Spleen (tissue), 11 donors: Measurements from ENCODE around the gene CPT1A. TPM values are rescaled to one million over a fixed set of nuclear protein-coding genes. Genes with fewer than 3 reads are reported as not detected.
A peak's percentile ranks its signal among the peaks of the same experiment; 100 is the strongest.

Experiments
- DNase-seq: peaks from one replicate; pipeline ENCODE4 v3.0.0-alpha.2; 2020
- H3K27ac ChIP-seq, 8 donors: fragments of 200-600 bp; sonication (generic) in 7 of 8; 1 replicate in 4 of 8; 2 replicates in 4 of 8; pipeline versions ENCODE4 v1.5.0 to v1.8.0; 2016 to 2021; ENCODE audit warnings: inconsistent platforms in 4 of 8, mild to moderate bottlenecking in 4 of 8, moderate library complexity in 1 of 8
- H3K27me3 ChIP-seq, 7 donors: fragments of 200-600 bp; sonication (generic) in 6 of 7; replicated peaks in 1 of 7; 1 replicate in 4 of 7; 2 replicates in 3 of 7; pipeline versions ENCODE4 v1.5.0 to v1.8.0; 2016 to 2021; ENCODE audit warnings: inconsistent platforms in 3 of 7, mild to moderate bottlenecking in 1 of 7
- H3K36me3 ChIP-seq, 6 donors: fragments of 200-600 bp; sonication (generic) in 5 of 6; 1 replicate in 4 of 6; 2 replicates in 2 of 6; pipeline versions ENCODE4 v1.5.0 to v1.8.0; 2016 to 2021; ENCODE audit warnings: inconsistent platforms in 2 of 6
- H3K4me1 ChIP-seq, 6 donors: fragments of 200-600 bp; sonication (generic) in 5 of 6; 1 replicate in 3 of 6; 2 replicates in 3 of 6; pipeline versions ENCODE4 v1.5.0 to v1.8.0; 2016 to 2021; ENCODE audit warnings: inconsistent platforms in 3 of 6
- H3K4me3 ChIP-seq, 8 donors: fragments of 200-600 bp; sonication (generic) in 7 of 8; 1 replicate in 4 of 8; 2 replicates in 4 of 8; pipeline versions ENCODE4 v1.5.0 to v1.8.0; 2016 to 2021; ENCODE audit warnings: inconsistent platforms in 4 of 8, mild to moderate bottlenecking in 4 of 8, moderate library complexity in 2 of 8
- H3K9me3 ChIP-seq, 8 donors: fragments of 200-600 bp; sonication (generic) in 7 of 8; 1 replicate in 4 of 8; 2 replicates in 4 of 8; pipeline versions ENCODE4 v1.5.0 to v1.8.0; 2016 to 2021; ENCODE audit warnings: inconsistent platforms in 4 of 8
- POLR2A ChIP-seq, 3 donors: fragments of 450-650 bp; IDR thresholded peaks; one replicate each; pipeline ENCODE4 v1.5.1; 2017; ENCODE audit warnings: antibody characterized with exemption in 3 of 3, mild to moderate bottlenecking in 1 of 3
- POLR2AphosphoS5 ChIP-seq, 3 donors: sonication (generic); formaldehyde crosslinking; IDR thresholded peaks; one replicate each; pipeline ENCODE4 v1.5.1; 2017; ENCODE audit warnings: antibody characterized with exemption in 3 of 3
- WGBS, 5 donors: extraction: QIAGEN DNeasy Blood & Tissue Kit in 3 of 5; methylation state at CpG; one replicate each; pipeline versions ENCODE4 v1.1.5 to v1.1.7; 2013 to 2018; 5-methylcytosine and 5-hydroxymethylcytosine counted together
- intact Hi-C: fragments of 100-400 bp; cut with DNase I; formaldehyde crosslinking; loops from one replicate; pipeline ENCODE4 v1.15.0; 2023; ENCODE audit warnings: low total_unique reads
- polyA plus RNA-seq, 3 donors: library from polyadenylated mRNA; stranded (reverse); fragments of 200-250 nt; gene quantifications; one replicate each; pipeline ENCODE4 v1.2.1, GENCODE V29; 2013
- total RNA-seq, 7 donors: library from RNA; depleted of rRNA in 3 of 7; stranded (reverse); fragments of >200 nt in 3 of 7; fragmentation: NEBNext Ultra II Directional in 4 of 7; extraction: Animal tissue kit (Norgen Biotek cat#: 25700) in 4 of 7; gene quantifications; one replicate each; pipeline versions ENCODE4 v1.1.0 to v1.2.1, GENCODE V29; 2016 to 2021
- TF ChIP-seq, protein P1 (sequence below), 11 experiments: fragments of 200-600 bp in 7 of 11; fragments of 450-650 bp in 4 of 11; sonication (generic) in 4 of 11; IDR thresholded peaks in 8 of 11; conservative IDR thresholded peaks in 3 of 11; 1 replicate in 7 of 11; 2 replicates in 4 of 11; pipeline versions ENCODE4 v1.4.0 to v1.8.0; 2016 to 2021; ENCODE audit warnings: antibody characterized with exemption in 11 of 11, inconsistent platforms in 4 of 11, mild to moderate bottlenecking in 1 of 11
- donor health status: healthy with polysubstance abuse.
- donor health status: DM: no; HTN: no; CAD: no; lungs with moderate emphysema.
- donor health status: DM: no; HTN: no; CAD: no.
- donor health status: Bipolar disorder and iron deficiency.
- donor health status: healthy.
- donor health status: DM: no; HTN: no; CAD: no.
- donor health status: DM: yes; HTN: yes; CAD: no.

The CPT1A gene
- total and polyA plus RNA-seq, 10 donors = 6.7 to 118 (median 69.4) TPM

DNA sequence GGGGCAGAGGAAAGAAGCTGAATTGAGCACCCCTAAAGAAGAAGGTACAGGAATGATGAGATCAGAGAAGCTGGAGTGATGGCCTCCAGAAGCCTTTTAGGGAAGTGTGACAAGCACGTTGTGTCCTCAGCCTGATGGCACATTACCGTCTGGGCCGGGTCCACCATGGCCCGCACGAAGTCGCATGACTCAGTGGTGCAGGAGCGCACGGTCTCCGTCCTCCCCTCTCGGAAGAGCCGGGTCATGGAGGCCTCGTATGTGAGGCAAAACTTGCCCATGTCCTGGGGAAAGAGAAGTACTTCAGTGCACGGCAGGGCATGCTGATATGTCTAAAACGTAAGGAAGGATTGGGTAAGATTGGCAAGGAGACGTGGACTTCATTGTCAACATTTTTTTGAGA, 79.2 kb downstream of the CPT1A start:
- TF ChIP-seq, protein P1, sequence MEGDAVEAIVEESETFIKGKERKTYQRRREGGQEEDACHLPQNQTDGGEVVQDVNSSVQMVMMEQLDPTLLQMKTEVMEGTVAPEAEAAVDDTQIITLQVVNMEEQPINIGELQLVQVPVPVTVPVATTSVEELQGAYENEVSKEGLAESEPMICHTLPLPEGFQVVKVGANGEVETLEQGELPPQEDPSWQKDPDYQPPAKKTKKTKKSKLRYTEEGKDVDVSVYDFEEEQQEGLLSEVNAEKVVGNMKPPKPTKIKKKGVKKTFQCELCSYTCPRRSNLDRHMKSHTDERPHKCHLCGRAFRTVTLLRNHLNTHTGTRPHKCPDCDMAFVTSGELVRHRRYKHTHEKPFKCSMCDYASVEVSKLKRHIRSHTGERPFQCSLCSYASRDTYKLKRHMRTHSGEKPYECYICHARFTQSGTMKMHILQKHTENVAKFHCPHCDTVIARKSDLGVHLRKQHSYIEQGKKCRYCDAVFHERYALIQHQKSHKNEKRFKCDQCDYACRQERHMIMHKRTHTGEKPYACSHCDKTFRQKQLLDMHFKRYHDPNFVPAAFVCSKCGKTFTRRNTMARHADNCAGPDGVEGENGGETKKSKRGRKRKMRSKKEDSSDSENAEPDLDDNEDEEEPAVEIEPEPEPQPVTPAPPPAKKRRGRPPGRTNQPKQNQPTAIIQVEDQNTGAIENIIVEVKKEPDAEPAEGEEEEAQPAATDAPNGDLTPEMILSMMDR (IDR thresholded peaks at IDR 0.05 in 8 of 11, conservative IDR thresholded peaks at IDR 0.05 in 3 of 11) = no peak
- TF ChIP-seq POLR2A (IDR thresholded peaks at IDR 0.05) (no peak), POLR2AphosphoS5 (IDR thresholded peaks at IDR 0.05) (peak in 1 of 3 donors; percentile 56)
- Histone ChIP-seq H3K27me3 (no peaks in the 10 kb centered on the region), H3K27ac (peak overlapping the region in 4 of 8 donors; percentile 14 to 38 (median 29)), H3K4me1 (peaks cover 0 to 20% (median 3%) of the 10 kb centered on the region in 6 donors), H3K36me3 (peaks cover 10 to 100% (median 82%) of the 10 kb centered on the region in 6 donors), H3K4me3 (no peak overlapping the region), H3K9me3 (no peaks in the 10 kb centered on the region)
- no peak for DNase-seq
- intact Hi-C loops = no loop called here
- 69 to 86% (median 79%) methylated on average over 15 of the region's 15 CpGs for WGBS, 5 donors

DNA sequence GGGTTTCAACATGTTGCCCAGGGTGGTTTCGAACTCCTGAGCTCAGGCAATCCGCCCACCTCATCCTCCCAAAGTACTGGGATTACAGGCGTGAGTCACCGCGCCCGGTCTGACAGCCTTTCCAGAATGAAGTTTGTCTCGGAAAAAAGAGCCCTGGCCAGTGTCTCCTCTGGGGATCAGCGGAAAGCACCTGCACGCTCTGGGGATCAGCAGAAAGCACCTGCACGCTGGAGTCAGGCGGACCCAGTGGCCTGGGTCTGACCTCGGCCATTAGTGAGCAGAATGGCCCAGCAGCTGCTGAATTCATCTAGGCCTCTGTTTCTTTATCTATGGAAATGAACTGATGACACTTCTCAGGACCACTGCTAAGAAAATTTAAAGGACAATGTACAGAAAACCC, 79.9 kb downstream of the CPT1A start:
- Histone ChIP-seq H3K4me3 (no peak overlapping the region), H3K4me1 (peaks cover 0 to 20% (median 3%) of the 10 kb centered on the region in 6 donors), H3K36me3 (peaks cover 10 to 100% (median 86%) of the 10 kb centered on the region in 6 donors), H3K27ac (no peak overlapping the region), H3K27me3 (no peaks in the 10 kb centered on the region), H3K9me3 (no peaks in the 10 kb centered on the region)
- WGBS, 5 donors = 82 to 87% (median 85%) methylated on average over 12 of the region's 12 CpGs
- intact Hi-C loops = no loop called here
- no peak for DNase-seq
- TF ChIP-seq POLR2A (IDR thresholded peaks at IDR 0.05) (no peak), POLR2AphosphoS5 (IDR thresholded peaks at IDR 0.05) (no peak)
- TF ChIP-seq, protein P1 (IDR thresholded peaks at IDR 0.05 in 8 of 11, conservative IDR thresholded peaks at IDR 0.05 in 3 of 11) = no peak

DNA sequence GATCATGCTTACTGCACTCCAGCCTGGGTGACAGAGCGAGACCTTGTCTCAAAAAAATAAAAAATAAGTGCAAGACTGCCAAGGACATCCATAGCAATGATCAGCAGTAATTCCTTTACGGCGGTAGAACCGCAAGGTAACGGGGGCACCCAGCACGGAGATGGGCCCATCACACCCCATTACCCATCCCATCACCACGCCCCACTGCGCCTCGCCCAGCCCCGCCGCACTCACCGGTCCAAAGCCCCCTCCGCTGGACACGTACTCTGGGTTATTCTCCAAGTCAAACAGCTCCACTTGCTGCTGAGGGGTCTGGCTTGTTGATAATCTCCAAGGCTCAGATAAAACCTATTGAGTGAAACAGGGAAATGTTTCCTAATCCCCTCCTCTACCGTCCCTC, 81.7 kb downstream of the CPT1A start:
- Histone ChIP-seq H3K27ac (no peak overlapping the region), H3K27me3 (no peaks in the 10 kb centered on the region), H3K36me3 (peaks cover 10 to 100% (median 86%) of the 10 kb centered on the region in 6 donors), H3K9me3 (no peaks in the 10 kb centered on the region), H3K4me1 (peaks cover 0 to 20% (median 3%) of the 10 kb centered on the region in 6 donors), H3K4me3 (no peak overlapping the region)
- DNase-seq = no peak
- WGBS, 5 donors = 89 to 95% (median 92%) methylated on average over 15 of the region's 15 CpGs
- TF ChIP-seq, protein P1 (IDR thresholded peaks at IDR 0.05 in 8 of 11, conservative IDR thresholded peaks at IDR 0.05 in 3 of 11) = no peak
- TF ChIP-seq POLR2AphosphoS5 (IDR thresholded peaks at IDR 0.05) = peak in 1 of 3 donors; percentile 28
- intact Hi-C loops = no loop called here

DNA sequence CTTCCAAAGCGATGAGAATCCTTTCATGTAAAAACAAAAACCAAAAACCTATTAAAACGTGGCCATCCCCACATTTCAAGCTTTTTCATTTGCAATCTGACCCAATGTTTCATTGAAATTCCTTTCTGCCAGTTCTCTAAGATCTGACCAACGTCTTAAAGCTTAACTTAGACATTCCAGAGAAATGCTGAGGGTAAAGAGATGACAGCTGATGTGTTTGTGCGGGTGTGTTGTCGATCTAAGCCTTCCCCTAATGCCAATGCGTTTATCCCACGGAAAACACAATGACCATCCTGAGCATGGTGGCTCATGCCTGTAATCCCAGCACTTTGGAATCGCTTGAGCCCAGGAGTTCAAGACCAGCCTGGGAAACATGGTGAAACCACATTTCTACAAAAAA, 84.0 kb downstream of the CPT1A start:
- 84 to 95% (median 91%) methylated on average over 8 of the region's 8 CpGs for WGBS, 5 donors
- H3K27ac ChIP-seq = no peak overlapping the region

More for the DNA sequence above, 84.0 kb downstream of the CPT1A start:
- intact Hi-C loops = no loop called here
- peaks cover 10 to 89% (median 68%) of the 10 kb centered on the region in 6 donors for H3K36me3 ChIP-seq
- peaks cover 0 to 3% (median 0%) of the 10 kb centered on the region in 6 donors for H3K4me1 ChIP-seq
- no peak for DNase-seq
- H3K9me3 ChIP-seq = no peaks in the 10 kb centered on the region
- H3K27me3 ChIP-seq = no peaks in the 10 kb centered on the region
- TF ChIP-seq POLR2A (IDR thresholded peaks at IDR 0.05) = no peak
- TF ChIP-seq, protein P1 (IDR thresholded peaks at IDR 0.05 in 8 of 11, conservative IDR thresholded peaks at IDR 0.05 in 3 of 11) = no peak
- TF ChIP-seq POLR2AphosphoS5 (IDR thresholded peaks at IDR 0.05) = no peak
- H3K4me3 ChIP-seq = no peak overlapping the region
